Endothelial cell of hepatic sinusoid (primary cell): ENCODE measurements around the gene ITGB6.

ENCODE experiments used
- in situ Hi-C: cut with HindIII; loops from 2 replicates; pipeline ENCODE4 v1.10.0; 2017; ENCODE audit warnings: low sequenced_read_pairs

ITGB6 gene

GRCh38 chr2:160057356-160057755 is 142.7 kb downstream of the ITGB6 start:
- in situ Hi-C loops: no loop called here

- in situ Hi-C loops: no loop called here
Measured at GRCh38 chr2:160055726-160056108, 144.4 kb downstream of the ITGB6 start.

- in situ Hi-C loops: no loop called here
Measured at GRCh38 chr2:160054984-160055725, 144.9 kb downstream of the ITGB6 start.

- in situ Hi-C loops: no loop called here
Measured at GRCh38 chr2:160053946-160054345, 146.1 kb downstream of the ITGB6 start.

GRCh38 chr2:160052531-160052930 is 147.5 kb downstream of the ITGB6 start:
- in situ Hi-C loops: no loop called here

- in situ Hi-C loops: no loop called here
Measured at GRCh38 chr2:160051371-160051800, 148.7 kb downstream of the ITGB6 start.

GRCh38 chr2:160050147-160050546 is 149.9 kb downstream of the ITGB6 start:
- in situ Hi-C loops: no loop called here
